Esophagus muscularis mucosa (tissue), 4 donors: ENCODE results near the gene RPS2. TPM values are rescaled to one million over a fixed set of nuclear protein-coding genes. Genes with fewer than 3 reads are reported as not detected.

Source experiments
- DNase-seq: peaks from one replicate; pipeline ENCODE4 v3.0.0-alpha.2; 2017; ENCODE audit errors: extremely low spot score
- H3K27ac ChIP-seq, 4 donors: fragments of 200-600 bp; sonication (generic); replicated peaks in 1 of 4; 1 replicate in 3 of 4; 2 replicates in 1 of 4; pipeline ENCODE4 v1.5.1; 2016 to 2019; ENCODE audit warnings: mild to moderate bottlenecking in 1 of 4
- H3K27me3 ChIP-seq, 4 donors: fragments of 200-600 bp; sonication (generic); one replicate each; pipeline versions ENCODE4 v1.5.1 to v1.6.0; 2016 to 2019
- H3K36me3 ChIP-seq, 4 donors: fragments of 200-600 bp; sonication (generic); one replicate each; pipeline ENCODE4 v1.5.1; 2016 to 2019
- H3K4me1 ChIP-seq, 4 donors: fragments of 200-600 bp; sonication (generic); one replicate each; pipeline ENCODE4 v1.5.1; 2016 to 2019
- H3K4me3 ChIP-seq, 4 donors: fragments of 200-600 bp; sonication (generic); 1 replicate in 2 of 4; 2 replicates in 2 of 4; pipeline ENCODE4 v1.5.1; 2016 to 2019; ENCODE audit warnings: mild to moderate bottlenecking in 4 of 4, moderate library complexity in 1 of 4
- H3K9me3 ChIP-seq, 4 donors: fragments of 200-600 bp; sonication (generic); 1 replicate in 3 of 4; 2 replicates in 1 of 4; pipeline ENCODE4 v1.5.1; 2016 to 2019
- CTCF ChIP-seq, 3 experiments: fragments of 200-600 bp in 2 of 3; fragments of 450-650 bp in 1 of 3; sonication (generic) in 2 of 3; IDR thresholded peaks; one replicate each; pipeline ENCODE4 v1.5.1; 2017 to 2019; ENCODE audit warnings: antibody characterized with exemption in 3 of 3, mild to moderate bottlenecking in 2 of 3, moderate library complexity in 1 of 3
- EP300 ChIP-seq: sonication (generic); formaldehyde crosslinking; IDR thresholded peaks from one replicate; pipeline ENCODE4 v1.6.1; 2017; ENCODE audit warnings: antibody characterized with exemption
- POLR2A ChIP-seq: fragments of 450-650 bp; IDR thresholded peaks from one replicate; pipeline ENCODE4 v1.6.1; 2017; ENCODE audit warnings: antibody characterized with exemption, moderate library complexity, mild to moderate bottlenecking, low read depth
- POLR2AphosphoS5 ChIP-seq, 2 donors: sonication (generic); formaldehyde crosslinking; IDR thresholded peaks; one replicate each; pipeline ENCODE4 v1.6.1; 2017; ENCODE audit warnings: antibody characterized with exemption in 2 of 2
- WGBS: methylation state at CpG from one replicate; pipeline ENCODE4 v1.1.5; 2018; 5-methylcytosine and 5-hydroxymethylcytosine counted together
- intact Hi-C: fragments of 100-400 bp; cut with DNase I; formaldehyde crosslinking; loops from one replicate; pipeline ENCODE4 v1.15.1; 2023
- total RNA-seq, 4 donors: library from RNA; depleted of rRNA; stranded (reverse); fragments of >200 nt; gene quantifications; one replicate each; pipeline versions ENCODE4 v1.1.0 to v1.2.1, GENCODE V29; 2016

The RPS2 gene
- total RNA-seq, 4 donors from 2014 or later = 1,144 to 2,342 (median 1,414) TPM

- intact Hi-C loops = no loop called here
- Histone ChIP-seq H3K27me3 (peaks cover 0 to 14% (median 0%) of the 10 kb centered on the region in 4 donors), H3K36me3 (peaks cover 38 to 49% (median 43%) of the 10 kb centered on the region in 4 donors), H3K27ac (no peak overlapping the region), H3K4me1 (peaks cover 7 to 17% (median 15%) of the 10 kb centered on the region in 4 donors), H3K9me3 (no peaks in the 10 kb centered on the region), H3K4me3 (no peak overlapping the region)
- 92% methylated on average over 11 of the region's 11 CpGs for WGBS
- TF ChIP-seq POLR2AphosphoS5 (IDR thresholded peaks at IDR 0.05) (no peak), CTCF (IDR thresholded peaks at IDR 0.05) (no peak), POLR2A (no peak), EP300 (no peak)
- DNase-seq = no peak
Measured at GRCh38 chr16:1936945-1937479, 27.6 kb downstream of the RPS2 start.

GRCh38 chr16:1933097-1933661 lies 31.4 kb downstream of the RPS2 start:
- 65% methylated on average over 16 of the region's 23 CpGs for WGBS
- Histone ChIP-seq H3K4me1 (peaks cover 7 to 19% (median 12%) of the 10 kb centered on the region in 4 donors), H3K27me3 (peaks cover 0 to 17% (median 0%) of the 10 kb centered on the region in 4 donors), H3K4me3 (no peak overlapping the region), H3K27ac (no peak overlapping the region), H3K9me3 (no peaks in the 10 kb centered on the region), H3K36me3 (peaks cover 8 to 17% (median 15%) of the 10 kb centered on the region in 4 donors)
- TF ChIP-seq EP300 (no peak), POLR2A (no peak), CTCF (IDR thresholded peaks at IDR 0.05) (no peak), POLR2AphosphoS5 (IDR thresholded peaks at IDR 0.05) (no peak)
- intact Hi-C loops = no loop called here
- no peak for DNase-seq

- H3K36me3 ChIP-seq = peaks cover 0 to 8% (median 7%) of the 10 kb centered on the region in 4 donors
- no peak overlapping the region for H3K4me3 ChIP-seq
- TF ChIP-seq EP300 (no peak), POLR2AphosphoS5 (IDR thresholded peaks at IDR 0.05) (no peak), POLR2A (no peak), CTCF (IDR thresholded peaks at IDR 0.05) (no peak)
- no peak overlapping the region for H3K27ac ChIP-seq
- peaks cover 0 to 17% (median 0%) of the 10 kb centered on the region in 4 donors for H3K27me3 ChIP-seq
- H3K4me1 ChIP-seq = peaks cover 7 to 19% (median 12%) of the 10 kb centered on the region in 4 donors
- WGBS = 46% methylated on average over 5 of the region's 19 CpGs
- intact Hi-C loops = no loop called here
- H3K9me3 ChIP-seq = no peaks in the 10 kb centered on the region
- no peak for DNase-seq
Measured at GRCh38 chr16:1932050-1933028, 32.3 kb downstream of the RPS2 start.

- H3K4me1 ChIP-seq = peaks cover 7 to 19% (median 12%) of the 10 kb centered on the region in 4 donors
- no peak overlapping the region for H3K27ac ChIP-seq
- H3K9me3 ChIP-seq = no peaks in the 10 kb centered on the region
- H3K36me3 ChIP-seq = no peaks in the 10 kb centered on the region
- TF ChIP-seq CTCF (IDR thresholded peaks at IDR 0.05) (no peak), POLR2A (no peak), EP300 (no peak), POLR2AphosphoS5 (IDR thresholded peaks at IDR 0.05) (no peak)
- DNase-seq = no peak
- WGBS = 61% methylated on average over 10 of the region's 10 CpGs
- intact Hi-C loops = no loop called here
- peaks cover 0 to 19% (median 0%) of the 10 kb centered on the region in 4 donors for H3K27me3 ChIP-seq
- peak overlapping the region in 1 of 4 donors; percentile 74 for H3K4me3 ChIP-seq
Measured at GRCh38 chr16:1930338-1930720, 34.3 kb downstream of the RPS2 start.
